Measurements from ENCODE around the gene RADX. TPM values are rescaled to one million over a fixed set of nuclear protein-coding genes. Genes with fewer than 3 reads are reported as not detected.

RADX gene, protein sequence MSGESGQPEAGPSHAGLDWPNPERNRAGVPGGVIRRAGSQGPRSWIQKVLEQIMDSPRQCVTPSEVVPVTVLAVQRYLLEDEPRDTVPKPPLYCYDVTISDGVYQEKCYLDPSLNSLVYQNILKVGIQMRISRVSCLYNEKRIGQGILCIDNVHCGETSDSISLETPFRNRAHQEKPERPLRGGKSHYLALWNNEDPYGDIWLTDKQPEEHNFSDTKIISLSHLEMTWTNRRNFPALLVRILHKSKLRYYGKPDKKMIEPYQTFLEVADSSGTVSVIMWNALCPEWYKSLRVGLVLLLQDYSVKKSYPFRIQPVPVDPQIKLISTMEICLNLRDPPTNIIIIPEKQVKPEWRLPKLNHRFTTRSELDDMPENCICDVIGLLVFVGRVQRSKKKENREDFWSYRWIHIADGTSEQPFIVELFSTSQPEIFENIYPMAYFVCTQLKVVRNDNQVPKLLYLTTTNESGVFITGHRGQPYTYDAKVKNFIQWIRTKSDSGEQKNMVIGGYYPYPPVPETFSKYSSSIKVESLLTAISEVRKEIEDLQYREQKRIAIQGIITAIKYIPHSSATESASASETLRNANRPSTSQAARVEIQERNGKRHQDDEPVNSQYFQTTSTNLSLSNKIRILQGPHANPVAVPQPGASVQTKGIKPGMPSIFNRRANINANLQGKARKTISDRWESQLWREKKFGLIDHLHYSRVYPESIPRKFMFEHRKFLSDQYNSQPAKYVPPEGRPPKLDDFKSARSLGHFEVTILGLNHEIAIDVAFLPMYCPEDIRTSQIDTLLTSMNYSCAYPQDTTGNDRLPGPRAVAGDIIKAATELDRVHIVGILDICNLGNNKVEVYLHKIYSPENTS
- total RNA-seq (4.5 and 6.3 TPM in 2 replicates), polyA plus RNA-seq (5.8 and 6.1 TPM in 2 replicates)

DNA sequence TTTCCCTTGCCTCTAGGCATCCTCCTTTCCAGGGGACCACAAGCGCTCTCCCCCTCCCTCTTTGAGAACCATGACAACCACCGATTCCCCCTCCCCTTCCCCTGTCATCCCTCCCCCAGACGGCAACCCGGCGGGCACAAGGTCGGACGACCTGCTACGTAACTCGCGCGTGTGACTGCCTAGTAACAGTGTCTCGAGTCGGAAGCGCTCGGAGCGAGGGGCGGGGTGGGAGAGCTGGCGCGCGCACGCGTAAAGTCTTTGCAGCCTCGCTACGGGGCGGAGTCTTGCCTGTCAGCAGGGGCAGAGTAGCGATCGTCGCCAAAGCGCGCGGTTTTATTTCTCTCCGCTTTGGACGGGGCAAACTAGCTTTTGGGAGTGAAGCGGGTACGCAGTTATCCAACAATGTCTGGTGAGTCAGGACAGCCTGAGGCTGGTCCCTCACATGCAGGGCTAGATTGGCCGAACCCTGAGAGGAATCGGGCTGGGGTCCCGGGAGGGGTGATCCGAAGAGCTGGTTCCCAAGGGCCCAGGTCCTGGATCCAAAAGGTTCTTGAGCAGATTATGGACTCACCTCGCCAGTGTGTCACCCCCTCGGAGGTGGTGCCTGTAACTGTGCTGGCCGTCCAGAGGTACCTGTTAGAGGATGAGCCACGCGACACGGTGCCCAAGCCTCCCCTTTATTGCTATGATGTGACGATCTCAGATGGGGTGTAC lies at the start of gene RADX:
Gene RADX, plus strand, starts transcription at position 300 of the 714 bp plus-strand sequence. Its CDS starts 103 bp downstream, at position 403.
- H3K9me3 ChIP-seq (ENCODE audit: low read depth) = no peaks in the 10 kb centered on the region
- no peaks in the 10 kb centered on the region for H3K36me3 ChIP-seq
- H3K4me3 ChIP-seq = peak within 1 kb of the TSS; percentile 35
- DNase-seq (ENCODE audit: low read depth in 1 of 2, low spot score in 1 of 2) = peak; percentile 71 to 95
- H3K27ac ChIP-seq = no peak within 1 kb of the TSS
- TF ChIP-seq, protein P1, sequence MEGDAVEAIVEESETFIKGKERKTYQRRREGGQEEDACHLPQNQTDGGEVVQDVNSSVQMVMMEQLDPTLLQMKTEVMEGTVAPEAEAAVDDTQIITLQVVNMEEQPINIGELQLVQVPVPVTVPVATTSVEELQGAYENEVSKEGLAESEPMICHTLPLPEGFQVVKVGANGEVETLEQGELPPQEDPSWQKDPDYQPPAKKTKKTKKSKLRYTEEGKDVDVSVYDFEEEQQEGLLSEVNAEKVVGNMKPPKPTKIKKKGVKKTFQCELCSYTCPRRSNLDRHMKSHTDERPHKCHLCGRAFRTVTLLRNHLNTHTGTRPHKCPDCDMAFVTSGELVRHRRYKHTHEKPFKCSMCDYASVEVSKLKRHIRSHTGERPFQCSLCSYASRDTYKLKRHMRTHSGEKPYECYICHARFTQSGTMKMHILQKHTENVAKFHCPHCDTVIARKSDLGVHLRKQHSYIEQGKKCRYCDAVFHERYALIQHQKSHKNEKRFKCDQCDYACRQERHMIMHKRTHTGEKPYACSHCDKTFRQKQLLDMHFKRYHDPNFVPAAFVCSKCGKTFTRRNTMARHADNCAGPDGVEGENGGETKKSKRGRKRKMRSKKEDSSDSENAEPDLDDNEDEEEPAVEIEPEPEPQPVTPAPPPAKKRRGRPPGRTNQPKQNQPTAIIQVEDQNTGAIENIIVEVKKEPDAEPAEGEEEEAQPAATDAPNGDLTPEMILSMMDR (IDR thresholded peaks at IDR 0.05; ENCODE audit: low read depth, low read length) = no peak
- peaks cover 3% of the 10 kb centered on the region for H3K4me1 ChIP-seq (ENCODE audit: low read depth)
- peaks cover 59% of the 10 kb centered on the region for H3K27me3 ChIP-seq

DNA sequence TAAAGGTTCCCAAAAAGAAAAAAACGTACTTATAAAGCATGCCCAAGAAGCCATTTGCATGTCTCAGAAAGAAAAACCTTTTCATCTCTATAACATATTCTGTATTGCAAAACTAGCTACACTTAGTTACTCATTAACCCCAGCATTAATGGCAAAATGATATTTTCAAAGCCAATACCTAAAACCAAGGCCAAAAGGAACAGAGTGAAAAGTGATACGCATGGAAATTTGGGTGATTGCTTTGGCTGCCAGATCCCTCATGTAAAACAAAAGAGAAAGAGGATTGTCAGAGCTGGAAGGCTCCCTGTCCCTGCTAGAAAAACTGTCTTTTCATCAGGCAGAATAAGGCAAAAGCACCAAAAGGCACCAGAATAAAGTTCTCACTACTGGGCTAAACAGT lies 46.8 kb upstream of the RADX start:
- TF ChIP-seq, protein P1 (IDR thresholded peaks at IDR 0.05; ENCODE audit: low read depth, low read length) = no peak
- Histone ChIP-seq H3K4me3 (no peak overlapping the region), H3K27me3 (no peaks in the 10 kb centered on the region), H3K36me3 (no peaks in the 10 kb centered on the region), H3K4me1 (ENCODE audit: low read depth) (no peaks in the 10 kb centered on the region), H3K27ac (no peak overlapping the region), H3K9me3 (ENCODE audit: low read depth) (no peaks in the 10 kb centered on the region)
- DNase-seq (ENCODE audit: low read depth in 1 of 2, low spot score in 1 of 2) = no peak

DNA sequence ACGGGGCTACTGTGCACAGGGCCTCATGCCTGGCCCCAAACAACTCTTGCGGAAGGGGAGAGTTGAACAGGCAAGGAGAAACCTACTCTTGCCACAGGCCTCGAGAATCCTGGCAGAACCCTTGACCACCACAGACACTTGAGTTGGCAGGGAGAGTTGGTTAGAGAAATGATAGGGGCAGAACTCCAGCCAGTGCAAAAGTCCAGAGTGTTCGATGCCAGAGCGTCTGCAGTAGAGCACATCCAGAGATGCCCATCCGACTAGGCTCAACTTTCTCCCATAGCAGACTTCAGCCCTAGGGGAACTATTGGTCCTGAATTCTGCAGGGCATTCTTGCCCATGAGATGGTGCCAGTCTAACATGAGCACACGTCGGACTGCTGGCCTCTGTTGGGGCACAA lies 45.4 kb upstream of the RADX start:
- H3K27ac ChIP-seq = no peak overlapping the region
- no peaks in the 10 kb centered on the region for H3K27me3 ChIP-seq
- no peak for DNase-seq (ENCODE audit: low read depth in 1 of 2, low spot score in 1 of 2)
- no peaks in the 10 kb centered on the region for H3K9me3 ChIP-seq (ENCODE audit: low read depth)
- H3K4me3 ChIP-seq = no peak overlapping the region
- H3K4me1 ChIP-seq (ENCODE audit: low read depth) = no peaks in the 10 kb centered on the region
- TF ChIP-seq, protein P1 (IDR thresholded peaks at IDR 0.05; ENCODE audit: low read depth, low read length) = no peak
- no peaks in the 10 kb centered on the region for H3K36me3 ChIP-seq

DNA sequence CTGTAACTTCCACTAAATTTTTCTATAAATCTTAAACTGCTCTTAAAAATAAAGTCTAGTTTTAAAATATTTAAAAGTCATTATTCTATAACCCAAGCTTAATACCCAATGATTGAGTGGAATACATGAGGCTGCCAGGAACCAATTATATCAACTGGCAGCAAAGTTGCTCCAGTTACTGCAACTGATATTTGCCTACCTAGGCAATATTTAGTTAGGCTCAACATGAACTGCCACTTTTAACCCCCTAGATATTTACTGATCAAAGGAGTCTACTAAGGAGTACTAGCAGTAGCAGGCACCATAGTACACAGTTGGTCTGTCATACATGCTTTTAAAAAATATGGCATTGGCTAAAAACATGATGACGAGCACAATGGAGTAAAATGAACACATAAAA lies 29.9 kb upstream of the RADX start:
- Histone ChIP-seq H3K4me3 (no peak overlapping the region), H3K36me3 (no peaks in the 10 kb centered on the region)
- TF ChIP-seq, protein P1 (IDR thresholded peaks at IDR 0.05; ENCODE audit: low read depth, low read length) = no peak

DNA sequence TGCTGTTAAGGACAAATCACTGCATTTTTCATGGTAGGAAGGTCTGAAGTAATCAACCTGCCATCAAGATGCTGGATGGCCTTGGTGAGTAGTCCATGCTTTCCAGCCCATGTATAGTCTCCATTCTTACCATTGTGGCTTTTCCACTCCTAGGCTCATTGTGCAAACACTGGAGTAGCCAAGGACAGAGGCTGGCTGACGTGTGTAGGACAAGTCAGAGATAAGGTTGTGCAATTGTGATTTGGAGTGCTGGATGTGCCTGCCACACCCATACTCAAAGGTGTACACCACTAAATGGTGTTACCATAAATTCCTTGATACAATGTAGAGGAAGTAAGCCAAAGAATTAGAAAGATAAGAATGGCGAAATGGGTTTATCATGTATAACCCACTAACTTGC lies 26.3 kb upstream of the RADX start:
- no peaks in the 10 kb centered on the region for H3K9me3 ChIP-seq (ENCODE audit: low read depth)
- no peaks in the 10 kb centered on the region for H3K27me3 ChIP-seq
- no peaks in the 10 kb centered on the region for H3K4me1 ChIP-seq (ENCODE audit: low read depth)
- DNase-seq (ENCODE audit: low read depth in 1 of 2, low spot score in 1 of 2) = no peak
- H3K27ac ChIP-seq = no peak overlapping the region
- H3K36me3 ChIP-seq = no peaks in the 10 kb centered on the region
- H3K4me3 ChIP-seq = no peak overlapping the region
- TF ChIP-seq, protein P1 (IDR thresholded peaks at IDR 0.05; ENCODE audit: low read depth, low read length) = no peak

More for the DNA sequence above, 29.9 kb upstream of the RADX start:
- H3K27me3 ChIP-seq = no peaks in the 10 kb centered on the region
- no peaks in the 10 kb centered on the region for H3K4me1 ChIP-seq (ENCODE audit: low read depth)
- no peak for DNase-seq (ENCODE audit: low read depth in 1 of 2, low spot score in 1 of 2)
- no peak overlapping the region for H3K27ac ChIP-seq
- no peaks in the 10 kb centered on the region for H3K9me3 ChIP-seq (ENCODE audit: low read depth)
